Fibroblast of pulmonary artery (primary cell): ENCODE data around the gene PCDHGA8.
A peak's percentile ranks its signal among the peaks of the same experiment; 100 is the strongest.
"Not testable (repeated sequence)": the region's sequence is repeated elsewhere in the genome, so short reads cannot be mapped to it uniquely, and the experiment has no call there.

Experiments used
- DNase-seq: peaks from one replicate; pipeline ENCODE4 v3.0.0-alpha.2; 2010; ENCODE audit warnings: low read depth
- H3K4me3 ChIP-seq: replicated peaks from 2 replicates; pipeline ENCODE4 v1.5.1; 2011; ENCODE audit warnings: low read depth, mild to moderate bottlenecking, control low read depth, low read length, moderate library complexity
- TF ChIP-seq, protein P1 (sequence below): IDR thresholded peaks from 2 replicates; pipeline ENCODE4 v1.5.1; 2011; ENCODE audit warnings: mild to moderate bottlenecking, control low read depth, low read length, inconsistent platforms; ENCODE audit errors: missing control alignments

Gene PCDHGA8

DNA sequence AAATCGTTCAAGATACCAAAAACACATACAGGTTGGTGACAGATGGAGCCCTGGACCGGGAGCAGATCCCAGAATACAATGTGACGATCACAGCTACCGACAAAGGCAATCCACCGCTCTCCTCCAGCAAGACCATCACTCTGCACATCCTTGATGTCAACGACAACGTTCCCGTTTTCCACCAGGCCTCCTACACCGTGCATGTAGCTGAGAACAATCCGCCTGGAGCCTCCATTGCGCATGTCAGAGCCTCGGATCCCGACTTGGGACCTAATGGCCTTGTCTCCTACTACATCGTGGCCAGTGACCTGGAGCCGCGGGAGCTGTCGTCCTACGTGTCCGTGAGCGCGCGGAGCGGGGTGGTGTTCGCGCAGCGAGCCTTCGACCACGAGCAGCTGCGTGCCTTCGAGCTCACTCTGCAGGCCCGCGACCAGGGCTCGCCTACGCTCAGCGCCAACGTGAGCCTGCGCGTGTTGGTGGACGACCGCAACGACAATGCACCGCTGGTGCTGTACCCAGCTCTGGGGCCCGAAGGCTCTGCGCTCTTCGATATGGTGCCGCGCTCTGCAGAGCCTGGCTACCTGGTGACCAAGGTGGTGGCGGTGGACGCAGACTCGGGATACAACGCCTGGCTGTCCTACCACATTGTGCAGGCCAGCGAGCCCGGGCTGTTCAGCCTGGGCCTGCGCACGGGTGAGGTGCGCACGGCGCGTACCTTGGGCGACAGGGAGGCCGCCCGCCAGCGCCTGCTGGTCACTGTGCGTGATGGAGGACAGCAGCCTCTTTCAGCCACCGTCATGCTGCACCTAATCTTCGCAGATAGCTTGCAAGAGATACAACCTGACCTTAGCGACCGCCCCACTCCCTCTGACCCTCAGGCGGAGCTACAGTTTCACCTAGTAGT, 20.6 kb upstream of the PCDHGA8 start:
- no peak overlapping the region for H3K4me3 ChIP-seq
- no peak for DNase-seq
- TF ChIP-seq, protein P1, sequence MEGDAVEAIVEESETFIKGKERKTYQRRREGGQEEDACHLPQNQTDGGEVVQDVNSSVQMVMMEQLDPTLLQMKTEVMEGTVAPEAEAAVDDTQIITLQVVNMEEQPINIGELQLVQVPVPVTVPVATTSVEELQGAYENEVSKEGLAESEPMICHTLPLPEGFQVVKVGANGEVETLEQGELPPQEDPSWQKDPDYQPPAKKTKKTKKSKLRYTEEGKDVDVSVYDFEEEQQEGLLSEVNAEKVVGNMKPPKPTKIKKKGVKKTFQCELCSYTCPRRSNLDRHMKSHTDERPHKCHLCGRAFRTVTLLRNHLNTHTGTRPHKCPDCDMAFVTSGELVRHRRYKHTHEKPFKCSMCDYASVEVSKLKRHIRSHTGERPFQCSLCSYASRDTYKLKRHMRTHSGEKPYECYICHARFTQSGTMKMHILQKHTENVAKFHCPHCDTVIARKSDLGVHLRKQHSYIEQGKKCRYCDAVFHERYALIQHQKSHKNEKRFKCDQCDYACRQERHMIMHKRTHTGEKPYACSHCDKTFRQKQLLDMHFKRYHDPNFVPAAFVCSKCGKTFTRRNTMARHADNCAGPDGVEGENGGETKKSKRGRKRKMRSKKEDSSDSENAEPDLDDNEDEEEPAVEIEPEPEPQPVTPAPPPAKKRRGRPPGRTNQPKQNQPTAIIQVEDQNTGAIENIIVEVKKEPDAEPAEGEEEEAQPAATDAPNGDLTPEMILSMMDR, result no peak

DNA sequence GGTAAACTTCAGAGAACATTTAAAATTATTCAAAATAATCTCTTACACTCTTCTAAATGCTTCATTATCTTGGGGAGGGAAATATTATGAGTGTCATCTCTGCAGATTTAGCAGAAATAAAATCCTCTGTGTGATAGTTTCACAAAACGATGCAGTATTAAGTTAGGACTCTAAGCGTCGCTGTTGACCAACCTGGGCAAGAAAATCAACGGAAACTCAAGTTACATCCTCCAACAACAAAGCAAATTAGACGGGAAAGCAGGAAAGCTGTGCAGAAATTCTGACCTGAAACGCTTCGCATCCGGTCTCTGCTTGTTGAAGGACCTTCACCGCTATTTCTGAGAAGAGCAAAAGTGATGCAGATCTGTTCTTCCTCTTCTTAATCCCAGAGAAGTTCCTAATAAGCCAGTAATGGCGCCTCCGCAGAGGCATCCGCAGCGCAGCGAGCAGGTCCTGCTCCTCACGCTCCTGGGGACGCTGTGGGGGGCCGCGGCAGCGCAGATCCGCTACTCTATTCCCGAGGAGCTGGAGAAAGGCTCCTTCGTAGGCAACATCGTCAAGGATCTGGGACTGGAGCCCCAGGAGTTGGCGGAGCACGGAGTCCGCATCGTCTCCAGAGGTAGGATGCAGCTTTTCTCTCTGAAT, 18.6 kb upstream of the PCDHGA8 start, which contains the start of gene PCDHGA6:
PCDHGA6 (plus strand) TSS at position 219 of the 645 bp plus-strand sequence; CDS start at position 412, 193 bp downstream.
- H3K4me3 ChIP-seq, result peak within 1 kb of the TSS; percentile 57
- TF ChIP-seq, protein P1, result peak; percentile 66
- DNase-seq, result peak; percentile 73

DNA sequence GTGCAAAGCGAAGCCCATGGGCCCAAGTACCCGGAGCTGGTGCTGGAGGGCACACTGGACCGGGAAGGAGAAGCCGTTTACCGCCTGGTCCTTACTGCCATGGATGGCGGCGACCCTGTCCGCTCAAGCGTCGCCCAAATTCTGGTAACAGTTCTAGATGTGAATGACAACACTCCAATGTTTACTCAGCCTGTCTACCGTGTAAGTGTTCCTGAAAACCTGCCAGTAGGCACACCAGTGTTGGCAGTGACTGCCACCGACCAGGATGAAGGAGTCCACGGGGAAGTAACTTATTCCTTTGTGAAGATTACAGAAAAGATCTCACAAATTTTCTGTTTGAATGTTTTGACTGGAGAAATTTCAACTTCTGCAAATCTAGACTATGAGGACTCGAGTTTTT, 17.8 kb upstream of the PCDHGA8 start:
- TF ChIP-seq, protein P1, result no peak
- peak overlapping the region; percentile 57 for H3K4me3 ChIP-seq
- DNase-seq, result no peak

DNA sequence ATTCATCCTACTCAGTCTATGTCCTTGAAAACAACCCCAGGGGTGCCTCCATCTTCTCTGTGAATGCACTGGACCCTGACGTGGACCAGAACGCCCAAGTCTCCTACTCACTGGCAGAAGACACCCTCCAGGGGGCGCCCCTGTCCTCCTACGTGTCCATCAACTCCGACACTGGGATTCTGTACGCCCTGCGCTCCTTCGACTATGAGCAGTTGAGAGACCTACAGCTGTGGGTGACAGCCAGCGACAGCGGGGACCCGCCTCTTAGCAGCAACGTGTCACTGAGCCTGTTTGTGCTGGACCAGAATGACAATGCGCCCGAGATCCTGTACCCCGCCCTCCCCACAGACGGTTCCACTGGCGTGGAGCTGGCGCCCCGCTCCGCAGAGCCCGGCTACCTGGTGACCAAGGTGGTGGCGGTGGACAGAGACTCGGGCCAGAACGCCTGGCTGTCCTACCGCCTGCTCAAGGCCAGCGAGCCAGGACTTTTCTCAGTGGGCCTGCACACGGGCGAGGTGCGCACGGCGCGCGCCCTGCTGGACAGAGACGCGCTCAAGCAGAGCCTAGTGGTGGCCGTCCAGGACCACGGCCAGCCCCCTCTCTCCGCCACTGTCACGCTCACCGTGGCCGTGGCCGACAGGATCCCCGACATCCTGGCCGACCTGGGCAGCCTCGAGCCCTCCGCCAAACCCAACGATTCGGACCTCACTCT, 16.8 kb upstream of the PCDHGA8 start:
- not testable (repeated sequence) for H3K4me3 ChIP-seq, DNase-seq

DNA sequence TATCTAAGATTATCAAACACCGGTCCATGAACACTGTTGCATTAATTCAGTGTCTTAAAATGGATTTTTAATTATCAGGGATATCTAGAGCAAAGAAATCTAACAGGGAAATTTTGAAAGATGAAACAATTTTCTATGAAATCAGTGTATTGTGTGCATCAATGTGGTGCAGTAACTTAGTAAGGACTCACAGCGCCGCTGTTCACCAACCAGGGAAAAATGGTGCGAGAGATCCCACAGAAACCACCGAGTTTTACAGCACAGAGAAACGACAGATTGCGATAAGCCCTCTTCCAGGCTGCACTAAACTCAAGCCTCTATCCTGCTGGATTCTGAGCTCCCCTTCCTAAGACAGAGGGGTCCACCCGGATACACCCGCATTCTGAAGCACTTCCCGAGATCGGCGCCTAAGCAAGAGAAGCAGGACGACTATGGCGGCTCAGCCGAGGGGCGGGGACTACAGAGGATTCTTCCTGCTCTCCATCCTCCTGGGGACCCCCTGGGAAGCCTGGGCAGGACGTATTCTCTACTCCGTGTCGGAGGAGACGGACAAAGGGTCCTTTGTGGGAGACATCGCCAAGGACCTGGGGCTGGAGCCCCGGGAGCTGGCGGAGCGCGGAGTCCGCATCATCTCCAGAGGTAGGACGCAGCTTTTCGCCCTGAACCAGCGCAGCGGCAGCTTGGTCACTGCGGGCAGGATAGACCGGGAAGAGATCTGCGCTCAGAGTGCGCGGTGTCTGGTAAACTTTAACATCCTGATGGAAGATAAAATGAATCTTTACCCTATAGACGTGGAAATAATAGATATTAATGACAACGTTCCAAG, 9.8 kb upstream of the PCDHGA8 start, which contains the start of gene PCDHGA7:
PCDHGA7 (plus strand) TSS at position 274 of the 826 bp plus-strand sequence; CDS start at position 432, 158 bp downstream.
- DNase-seq, result peak; percentile 70
- H3K4me3 ChIP-seq, result peak within 1 kb of the TSS; percentile 57
- TF ChIP-seq, protein P1, result peak; percentile 64

DNA sequence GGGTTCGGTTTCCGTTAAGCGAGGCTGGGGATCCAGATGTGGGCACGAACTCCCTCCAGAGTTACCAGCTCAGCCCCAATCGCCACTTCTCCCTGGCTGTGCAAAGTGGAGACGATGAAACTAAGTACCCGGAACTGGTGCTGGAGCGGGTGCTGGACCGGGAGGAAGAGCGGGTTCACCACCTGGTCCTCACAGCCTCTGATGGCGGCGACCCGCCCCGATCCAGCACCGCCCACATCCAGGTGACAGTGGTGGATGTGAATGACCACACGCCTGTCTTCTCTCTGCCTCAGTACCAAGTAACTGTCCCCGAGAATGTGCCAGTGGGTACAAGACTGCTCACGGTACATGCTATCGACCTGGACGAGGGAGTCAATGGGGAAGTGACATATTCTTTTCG, 9.1 kb upstream of the PCDHGA8 start:
- H3K4me3 ChIP-seq, result peak overlapping the region; percentile 57
- no peak for DNase-seq
- TF ChIP-seq, protein P1, result no peak
